Left hindlimb (tissue), 1 donor: Measurements from ENCODE around the gene RHO.

Experiments used
- DNase-seq: peaks from one replicate; pipeline ENCODE4 v3.0.0-alpha.2; 2018

The RHO gene

DNA sequence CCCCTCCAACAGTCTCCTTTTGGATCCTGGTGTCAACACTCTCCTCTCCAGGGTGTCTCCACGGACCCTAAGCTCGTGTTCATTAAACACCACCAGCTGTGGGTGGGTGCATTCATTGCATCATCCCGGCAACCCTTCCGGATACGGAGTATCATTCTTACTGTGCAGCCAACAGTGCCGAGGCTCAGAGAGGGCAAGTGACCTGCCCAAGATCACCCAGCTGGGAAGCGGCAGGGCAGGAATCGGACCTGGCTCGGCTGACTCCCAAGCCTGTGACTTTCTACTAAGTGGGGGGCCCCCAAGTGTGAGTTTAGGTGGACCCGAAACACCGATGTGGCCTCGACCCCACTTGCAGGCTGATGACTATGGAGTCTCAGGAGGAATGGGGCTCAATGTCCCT is 34.9 kb downstream of the RHO start:
- no peak for DNase-seq

DNA sequence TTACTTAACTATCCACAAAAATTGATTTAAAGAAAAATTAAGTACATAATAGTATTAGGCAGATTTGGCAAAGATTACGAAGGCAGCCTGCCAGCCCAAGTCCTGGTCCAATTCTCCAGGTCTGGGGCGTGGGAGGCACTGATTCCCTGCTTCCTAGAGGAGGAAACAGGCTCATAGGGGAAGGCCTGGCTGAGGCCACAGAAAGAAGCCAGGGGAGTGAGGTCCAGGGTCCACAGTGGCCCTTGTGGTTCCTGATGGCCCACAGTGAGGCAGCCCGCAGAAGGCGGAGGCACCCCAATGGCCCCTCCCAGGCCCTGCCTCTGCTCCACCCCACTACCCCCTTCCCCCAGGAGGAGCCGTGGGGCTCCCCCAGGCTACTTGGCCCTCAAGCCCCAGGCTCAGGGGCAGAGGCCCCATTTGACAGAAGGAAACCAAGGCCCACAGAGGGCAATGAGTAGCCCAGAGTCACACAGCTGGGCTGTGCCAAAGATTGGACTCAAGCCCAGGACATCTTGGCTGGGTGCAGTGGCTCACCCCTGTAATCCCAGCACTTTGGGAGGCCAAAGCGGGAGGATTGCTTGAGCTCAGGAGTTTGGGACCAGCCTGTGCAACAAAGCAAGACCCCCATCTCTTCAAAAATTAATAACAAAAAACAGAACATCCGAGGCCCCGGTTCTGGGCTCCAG is 35.6 kb downstream of the RHO start:
- no peak for DNase-seq

DNA sequence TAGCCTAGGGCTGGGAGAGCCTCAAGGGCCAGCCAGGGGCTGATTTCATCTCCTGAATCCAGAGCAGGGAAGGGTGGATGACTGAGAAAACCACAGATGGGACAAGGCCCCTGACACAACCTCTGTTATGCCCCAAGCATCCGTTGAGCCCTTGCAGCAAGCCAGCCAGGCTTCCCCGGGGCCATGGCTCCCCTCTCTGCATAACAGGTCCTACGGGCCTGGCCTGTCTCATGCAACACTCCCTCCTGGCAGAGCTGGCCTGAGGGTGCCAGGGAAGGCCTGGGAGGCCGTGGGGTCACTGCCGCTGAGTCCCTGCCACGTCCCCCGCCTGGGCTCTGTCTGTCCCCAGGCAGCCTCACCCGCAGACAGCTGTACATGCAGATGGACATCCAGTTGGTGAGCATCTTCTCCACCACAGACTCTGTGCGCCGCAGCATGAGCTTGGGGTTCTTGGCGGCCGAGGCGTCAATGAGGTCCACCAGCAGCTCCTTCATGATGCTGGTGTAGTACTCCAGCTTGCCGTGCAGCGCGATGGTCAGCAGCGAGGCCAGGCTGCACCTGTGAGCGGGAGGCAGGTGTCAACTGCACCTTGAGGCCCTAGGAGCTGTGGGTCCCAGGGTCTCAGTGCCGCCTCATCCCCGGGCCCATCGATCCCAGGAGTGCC is 36.7 kb downstream of the RHO start:
- no peak for DNase-seq

DNA sequence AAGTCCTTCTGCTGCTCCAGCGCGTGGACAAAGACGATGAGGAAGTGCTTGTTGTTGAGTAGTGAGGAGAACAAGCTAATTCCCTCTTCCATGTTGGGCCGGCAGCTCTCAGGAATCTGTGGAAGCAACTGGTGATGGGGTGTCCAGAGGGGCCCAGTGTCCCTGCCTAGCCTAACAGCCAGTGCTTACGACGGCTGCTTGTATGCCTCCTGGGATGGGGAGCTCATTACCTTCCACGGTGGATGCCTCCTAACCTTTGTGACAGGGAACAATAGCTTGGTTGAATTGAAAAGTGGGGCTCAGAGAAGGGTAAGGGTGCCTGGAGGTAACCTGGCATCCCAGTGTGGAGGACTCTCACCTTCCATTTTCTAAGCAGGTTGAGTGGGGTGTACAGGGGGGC is 37.5 kb downstream of the RHO start:
- no peak for DNase-seq

DNA sequence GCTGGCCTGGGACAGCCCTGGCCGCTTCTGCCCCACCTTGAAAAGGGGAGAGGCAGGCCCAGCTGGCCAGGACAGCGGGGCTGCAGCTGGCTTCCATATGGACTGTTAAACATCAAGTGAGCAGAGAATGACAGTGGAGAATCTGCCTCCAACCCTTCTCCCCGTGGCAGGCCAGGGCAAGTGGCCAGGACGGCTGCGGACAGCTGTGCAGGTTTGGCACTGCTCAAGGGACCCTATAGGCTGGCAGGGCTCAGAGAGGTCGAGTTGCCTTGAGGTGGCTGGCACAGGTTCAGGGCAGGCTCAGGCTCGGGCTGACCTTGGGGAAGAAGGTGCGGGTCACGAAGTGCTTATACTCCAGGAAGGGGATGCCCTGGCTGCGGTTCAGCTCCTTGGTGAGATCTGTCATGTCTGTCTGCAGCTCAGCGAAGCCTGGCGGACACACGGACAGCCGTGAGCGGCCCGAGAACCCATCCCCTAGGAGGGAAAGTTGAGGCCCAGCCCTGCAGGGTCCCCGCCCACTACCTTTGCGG is 38.8 kb downstream of the RHO start:
- peak; percentile 75 for DNase-seq

DNA sequence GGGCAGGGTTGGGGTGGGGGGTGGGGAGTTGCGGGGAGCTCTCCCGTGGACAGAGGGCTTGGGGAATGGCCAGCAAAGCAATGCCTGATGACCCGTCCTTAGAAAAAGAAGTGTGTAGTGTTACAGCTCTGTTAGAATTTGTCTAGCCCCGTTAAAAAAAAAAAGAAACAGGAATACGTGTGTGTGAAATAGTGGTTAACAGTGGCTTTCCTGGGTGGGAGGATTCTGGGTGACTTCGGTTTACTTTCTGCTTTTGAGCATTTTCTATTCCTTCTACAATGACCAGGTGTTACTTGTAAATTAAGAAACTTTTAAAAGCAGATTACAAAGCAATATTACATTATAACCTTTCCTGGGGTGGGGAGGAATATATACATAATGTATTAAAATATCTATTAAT is 39.5 kb downstream of the RHO start:
- DNase-seq: no peak

DNA sequence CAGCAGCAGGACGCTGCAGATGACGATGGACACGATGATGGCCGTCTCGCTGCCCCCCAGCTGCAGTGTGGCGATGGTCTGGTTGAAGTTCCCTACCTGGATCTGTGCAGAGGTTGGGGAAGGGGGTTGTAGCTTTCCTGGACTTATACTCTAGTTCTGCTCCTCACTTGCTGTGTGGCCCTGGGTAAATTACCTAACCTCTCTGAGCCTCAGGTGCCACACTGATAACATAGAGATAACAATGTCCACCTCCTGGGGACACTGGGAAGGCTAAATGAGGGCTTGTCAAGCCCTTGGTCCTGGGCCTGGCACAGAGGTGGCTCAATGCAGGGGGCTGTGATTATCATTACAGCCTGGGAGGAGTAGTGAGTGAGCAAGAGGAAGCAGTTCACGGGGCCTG is 41.4 kb downstream of the RHO start:
- DNase-seq: no peak

DNA sequence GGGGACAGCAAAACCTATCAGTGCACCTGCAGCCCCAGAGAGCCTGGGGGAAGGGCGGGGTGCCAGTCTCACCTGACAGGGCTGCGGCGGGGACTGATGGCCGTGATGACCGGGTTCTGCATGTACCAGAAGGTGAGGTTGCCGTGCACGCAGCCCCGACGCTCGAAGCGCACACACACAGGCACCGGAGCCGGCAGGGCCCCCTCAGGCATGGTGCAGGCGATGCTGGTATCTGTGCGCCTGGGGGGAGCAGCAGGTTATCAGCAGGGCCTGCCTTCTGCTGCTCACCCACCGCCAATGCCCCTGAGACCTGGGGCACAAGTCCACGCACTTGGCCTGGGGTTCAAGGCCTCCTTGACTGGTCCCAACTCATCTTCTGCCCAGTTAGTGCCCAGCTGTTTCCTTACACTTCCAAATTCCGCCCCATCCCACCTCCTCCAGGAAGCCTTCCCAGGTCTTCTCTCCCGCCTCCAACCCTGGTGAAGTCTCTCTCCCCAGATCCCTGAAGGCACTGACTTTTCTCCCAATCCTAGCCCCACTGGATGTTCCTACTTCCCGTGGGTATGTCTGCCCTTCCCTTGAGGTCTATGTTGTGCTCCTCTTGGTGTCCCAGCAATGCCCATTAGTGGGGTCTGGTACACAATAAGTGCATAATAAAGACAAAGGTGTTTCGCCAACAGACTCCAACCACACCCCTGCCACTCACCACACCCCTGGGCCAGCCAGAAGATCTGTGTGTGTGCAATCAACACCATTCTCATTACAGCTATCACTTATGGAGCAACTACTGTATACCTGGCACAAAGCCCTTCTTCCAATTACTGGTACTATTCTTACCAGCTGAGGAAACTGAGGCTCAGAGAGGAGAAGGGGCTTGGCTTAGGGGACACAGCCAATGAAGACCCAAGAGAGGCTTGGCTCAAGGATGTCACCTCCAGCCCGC is 43.4 kb downstream of the RHO start:
- DNase-seq: no peak

DNA sequence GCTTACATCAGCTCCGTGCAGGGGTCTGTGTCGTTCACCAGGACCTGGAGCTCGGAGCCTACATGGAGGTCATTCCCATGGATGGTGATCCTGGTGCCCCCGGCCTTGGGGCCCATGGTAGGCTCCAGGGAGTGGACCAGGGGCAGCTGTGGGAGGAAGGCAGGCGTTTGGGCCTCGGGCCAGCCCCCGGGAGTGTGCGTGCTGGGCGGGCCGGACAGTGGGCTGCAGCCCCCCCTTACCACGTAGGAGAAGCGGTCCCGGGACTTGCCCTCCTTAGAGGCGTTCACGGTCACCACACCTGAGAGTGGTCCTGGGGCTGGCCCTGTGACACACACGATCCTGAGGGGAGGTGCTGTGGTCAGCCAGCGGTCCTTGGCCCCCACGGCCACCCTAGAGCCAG is 44.2 kb downstream of the RHO start:
- no peak for DNase-seq

DNA sequence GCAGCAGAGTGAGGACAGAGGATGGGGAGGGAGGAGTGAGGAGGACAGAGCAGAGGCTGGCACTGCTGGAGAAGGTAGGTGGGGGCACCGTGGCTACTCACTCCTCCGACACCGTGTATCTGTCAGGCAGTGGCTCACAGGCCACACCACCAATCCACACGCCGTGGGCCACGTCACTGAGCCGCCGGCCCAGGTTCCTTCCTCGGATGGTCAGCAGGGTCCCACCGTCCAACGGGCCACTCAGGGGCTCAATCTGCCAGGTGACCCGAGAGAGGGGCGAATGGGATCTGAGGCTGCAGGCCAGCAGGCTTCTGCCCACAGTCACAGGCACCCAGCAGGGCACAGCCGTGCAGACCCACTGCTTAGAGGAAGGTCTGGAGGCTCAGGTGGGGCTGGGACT is 45.1 kb downstream of the RHO start:
- no peak for DNase-seq

DNA sequence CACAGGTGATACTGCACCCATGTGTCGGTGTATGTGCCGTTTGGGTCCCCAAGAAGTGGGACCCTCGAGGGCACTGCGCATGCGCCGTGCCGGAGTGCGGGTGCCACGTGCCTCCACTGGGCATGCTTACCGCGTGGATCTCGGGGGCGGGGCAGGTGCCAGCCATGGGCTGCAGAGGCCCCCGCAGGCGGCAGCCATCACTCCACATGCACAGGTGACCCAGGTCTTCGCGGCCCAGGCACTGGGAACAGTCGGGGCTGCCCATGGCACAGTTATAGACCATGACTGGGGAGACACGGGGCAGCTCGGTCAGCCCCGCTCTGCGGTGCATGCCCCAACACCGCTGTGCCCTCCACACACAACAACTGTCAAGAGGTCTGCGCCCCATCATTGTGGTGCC is 45.8 kb downstream of the RHO start:
- no peak for DNase-seq

DNA sequence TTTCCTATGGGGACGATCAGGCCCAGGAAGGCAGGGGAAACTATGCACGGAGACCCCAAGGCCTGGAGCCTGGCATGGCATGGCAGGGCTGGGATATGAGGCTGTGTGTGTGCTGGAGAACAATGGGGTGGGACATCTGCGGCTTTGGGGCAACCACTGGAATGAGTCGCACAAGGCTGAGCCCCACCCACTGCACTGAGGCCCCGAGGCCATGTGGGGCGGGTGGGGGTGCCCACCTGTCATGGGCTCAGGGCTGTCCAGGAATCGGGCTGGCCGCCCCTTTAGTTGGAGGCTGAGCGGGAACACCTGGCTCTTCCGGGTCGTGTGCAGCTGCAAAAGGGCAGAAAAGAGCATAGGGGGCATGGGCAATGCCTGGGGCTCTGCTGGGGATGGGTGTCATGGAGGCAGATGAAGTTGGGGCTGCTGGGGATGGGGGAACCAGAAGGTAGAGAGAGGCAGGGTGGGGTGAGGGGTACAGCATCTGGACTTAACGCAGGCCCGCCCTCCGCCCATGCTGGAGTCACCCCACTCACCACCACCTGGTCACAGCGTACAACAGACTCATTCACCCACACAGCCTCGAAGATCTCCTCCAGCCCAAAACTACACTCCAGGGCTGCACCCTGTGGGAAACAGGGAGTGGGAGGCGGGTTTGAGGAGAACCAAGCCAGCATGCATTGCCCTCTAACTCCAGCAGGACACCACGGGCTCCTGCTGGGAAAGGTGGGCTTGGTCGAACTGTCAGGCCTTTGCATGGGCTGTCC is 47.0 kb downstream of the RHO start:
- DNase-seq: no peak

DNA sequence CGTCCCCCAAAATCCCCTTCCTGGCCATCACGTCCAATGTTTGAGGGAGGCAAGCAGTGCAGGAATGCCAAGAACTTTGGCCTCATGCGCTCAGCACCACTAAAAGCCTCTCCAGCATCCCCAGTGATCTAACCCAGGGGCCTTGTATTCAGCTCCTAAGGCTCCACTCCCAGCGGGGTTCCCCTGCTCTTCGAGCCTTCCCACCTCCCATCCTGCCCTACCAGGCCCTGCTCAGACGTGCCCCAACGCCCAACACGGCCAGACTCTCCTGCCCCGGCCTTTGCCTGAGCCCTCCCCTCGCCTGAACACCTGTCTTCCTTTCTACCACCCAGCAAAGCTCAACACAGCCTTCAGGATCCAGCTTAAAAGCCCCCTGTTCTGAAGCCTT is 47.6 kb downstream of the RHO start:
- no peak for DNase-seq

DNA sequence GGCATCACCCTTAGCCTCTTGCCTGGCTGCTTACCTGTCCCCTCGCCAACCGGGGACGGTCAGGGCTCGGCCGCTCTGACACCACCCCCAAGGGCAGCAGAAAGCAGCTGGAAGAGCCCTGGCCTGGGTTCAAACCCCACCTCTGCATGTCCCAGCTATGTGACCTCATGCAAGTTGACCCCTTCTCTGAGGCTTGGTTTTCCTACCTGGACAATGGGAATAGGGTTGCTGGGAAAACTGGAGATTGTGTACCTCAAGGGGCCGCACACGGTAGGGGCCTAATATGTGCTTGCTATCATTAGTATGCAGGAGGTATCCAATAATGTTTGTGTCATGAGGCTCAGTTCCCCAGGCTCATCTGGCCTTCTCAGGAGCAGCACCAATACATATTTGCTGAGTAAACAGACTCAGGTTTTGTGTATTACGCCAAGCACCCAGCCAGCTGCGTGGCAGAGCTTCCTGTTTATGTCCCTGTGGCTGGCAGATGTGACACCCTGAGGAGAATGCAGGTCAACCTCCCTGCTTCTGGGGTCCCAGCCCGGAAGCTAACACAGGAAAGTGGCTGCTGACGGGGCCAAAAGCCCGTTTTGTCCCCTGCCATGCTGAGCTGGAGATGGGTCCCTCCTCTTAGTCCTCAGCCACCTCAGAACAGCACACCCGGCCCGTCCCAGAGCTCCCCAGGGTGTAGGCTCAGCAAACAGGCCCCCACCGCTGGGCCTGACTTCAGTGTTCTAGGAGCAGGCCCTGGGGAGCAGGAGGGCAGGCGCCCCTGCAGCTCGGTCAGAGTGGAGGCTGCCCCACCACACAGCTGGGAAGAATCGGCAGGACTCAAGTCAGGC is 48.3 kb downstream of the RHO start:
- no peak for DNase-seq

DNA sequence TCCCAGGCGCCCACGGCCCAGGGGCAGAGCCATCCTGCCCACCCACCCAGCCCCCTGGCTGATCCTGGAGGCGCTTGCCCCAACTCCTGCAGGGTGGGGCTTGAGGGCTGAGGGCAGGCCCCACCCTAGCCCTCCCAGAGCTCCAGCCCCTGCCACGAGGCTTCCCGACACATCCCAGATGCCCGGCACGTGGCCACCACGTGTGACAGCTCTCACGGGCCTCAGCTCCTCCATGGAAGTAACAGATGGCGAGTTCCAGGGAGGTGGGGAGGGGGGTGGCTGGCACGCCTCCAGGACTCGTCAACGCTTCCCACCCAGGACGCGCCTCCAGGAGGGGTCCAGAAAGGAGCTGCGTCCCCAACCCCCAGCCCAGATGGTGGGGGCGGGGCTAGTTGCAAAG is 48.9 kb downstream of the RHO start:
- peak; percentile 78 for DNase-seq

DNA sequence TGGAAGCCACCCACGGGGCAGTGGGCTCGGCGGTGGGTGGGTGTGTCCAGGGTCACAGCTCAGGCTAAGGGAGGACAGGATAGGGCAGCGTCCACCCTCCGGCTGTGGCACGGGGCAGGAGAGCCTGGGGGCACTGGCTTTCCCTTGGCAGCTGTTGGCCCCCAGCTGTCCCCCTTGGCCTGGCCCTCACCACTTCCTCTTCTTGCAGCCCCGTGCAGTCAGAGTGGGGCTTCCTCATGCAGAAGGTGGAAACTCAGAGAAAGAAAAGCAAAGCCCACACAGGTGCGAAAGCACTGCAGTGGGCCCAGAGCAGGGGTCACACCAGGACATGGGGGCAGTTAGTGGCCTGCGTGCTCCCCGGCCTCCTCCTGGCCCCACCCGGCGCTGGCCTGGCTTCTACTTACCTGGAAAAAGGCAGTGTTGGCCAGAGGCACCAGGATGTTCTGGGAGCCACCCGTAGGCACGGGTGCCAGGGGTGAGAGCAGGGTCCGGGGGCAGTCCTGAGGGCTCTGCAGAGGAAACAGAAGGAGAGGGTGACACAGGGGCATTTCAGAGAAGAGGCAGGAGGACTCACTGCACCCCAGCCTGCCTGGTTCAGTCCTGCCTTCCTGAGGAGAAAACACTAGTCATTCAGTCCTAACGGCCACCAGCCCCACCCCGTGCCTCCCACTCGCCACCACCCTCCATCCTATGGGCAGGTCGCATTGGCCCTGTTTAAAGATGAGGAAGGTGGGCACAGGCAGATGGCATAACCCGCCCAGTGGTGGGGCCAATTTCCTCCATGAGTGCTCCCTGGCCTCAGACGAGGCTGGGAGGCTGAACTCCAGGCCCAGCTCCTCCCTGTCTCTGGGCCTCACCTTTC is 49.7 kb downstream of the RHO start:
- no peak for DNase-seq

DNA sequence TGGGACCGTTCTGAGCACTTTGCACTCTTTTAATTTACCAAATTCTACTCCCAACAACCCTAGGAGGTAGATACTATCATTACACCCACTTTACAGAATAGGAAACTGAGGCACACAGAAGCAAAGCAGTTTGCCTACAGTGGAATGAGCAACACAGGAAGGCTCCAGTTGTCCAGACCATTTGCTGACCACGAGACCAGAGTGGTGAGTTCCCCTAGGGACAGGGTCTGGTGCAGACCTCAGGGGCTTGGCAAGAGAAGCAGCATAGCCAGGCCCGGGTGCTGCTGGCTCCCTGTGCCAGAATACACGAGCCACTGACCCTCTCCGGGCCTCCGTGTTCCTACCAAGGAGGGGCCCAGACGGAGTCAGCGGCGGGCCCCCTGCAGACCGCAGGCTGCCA is 51.6 kb downstream of the RHO start:
- no peak for DNase-seq

DNA sequence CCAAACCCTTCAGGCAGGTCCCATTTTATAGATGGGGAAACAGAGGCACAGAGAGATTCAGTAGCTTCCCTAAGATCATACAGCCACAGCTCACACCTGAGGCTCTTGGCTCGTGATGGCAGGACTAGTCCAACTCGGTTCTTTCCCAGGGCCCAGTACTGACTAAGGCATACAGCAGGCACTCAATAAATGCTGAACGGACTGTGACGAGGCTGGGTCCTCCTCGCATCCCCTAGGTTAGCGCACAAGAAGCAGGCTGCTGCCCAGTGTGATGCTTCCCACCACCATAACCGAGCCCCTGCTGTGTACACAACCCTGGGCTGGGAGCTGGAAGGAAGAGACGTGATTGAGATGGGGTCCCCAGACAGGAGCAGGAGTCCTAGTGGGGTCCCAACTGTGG is 53.2 kb downstream of the RHO start:
- no peak for DNase-seq

DNA sequence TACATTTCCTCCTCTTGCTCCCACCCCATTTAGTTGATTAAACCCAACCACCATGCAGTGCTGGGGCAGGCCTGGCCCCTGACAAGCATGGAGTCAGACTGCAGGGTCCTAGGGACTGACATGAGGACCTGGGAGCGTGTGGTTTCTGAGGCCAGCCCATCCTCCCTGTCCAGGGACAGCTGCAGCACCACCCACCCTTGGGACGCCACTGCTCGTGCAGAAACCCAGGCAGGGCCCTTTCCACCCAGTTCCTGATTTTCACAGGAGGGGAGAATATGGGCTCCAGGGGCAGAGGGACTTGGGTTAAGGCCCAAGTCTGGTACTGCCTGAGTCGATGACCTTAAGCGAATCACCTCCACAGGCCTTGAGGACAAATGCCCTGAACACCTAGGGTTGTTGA is 54.4 kb downstream of the RHO start:
- DNase-seq: no peak

DNA sequence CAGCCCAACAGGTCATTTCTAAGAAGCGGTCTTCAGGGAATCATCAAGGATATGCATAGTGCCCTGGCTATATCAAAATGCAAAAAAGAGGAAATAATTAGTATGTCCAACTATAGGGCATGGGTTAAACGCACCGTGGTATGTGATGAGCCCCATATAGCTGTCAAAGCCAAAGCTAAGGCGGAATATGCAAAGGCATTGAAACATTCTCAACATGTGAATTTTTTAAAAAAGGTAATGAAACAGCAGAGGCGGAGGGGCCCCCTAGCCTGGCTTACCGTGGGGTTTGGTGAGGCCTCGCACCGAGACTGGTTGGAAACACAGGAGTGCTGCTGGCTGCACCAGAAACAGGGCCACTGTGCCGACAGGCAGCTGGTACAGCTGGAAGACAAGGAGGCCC is 54.9 kb downstream of the RHO start:
- DNase-seq: no peak

DNA sequence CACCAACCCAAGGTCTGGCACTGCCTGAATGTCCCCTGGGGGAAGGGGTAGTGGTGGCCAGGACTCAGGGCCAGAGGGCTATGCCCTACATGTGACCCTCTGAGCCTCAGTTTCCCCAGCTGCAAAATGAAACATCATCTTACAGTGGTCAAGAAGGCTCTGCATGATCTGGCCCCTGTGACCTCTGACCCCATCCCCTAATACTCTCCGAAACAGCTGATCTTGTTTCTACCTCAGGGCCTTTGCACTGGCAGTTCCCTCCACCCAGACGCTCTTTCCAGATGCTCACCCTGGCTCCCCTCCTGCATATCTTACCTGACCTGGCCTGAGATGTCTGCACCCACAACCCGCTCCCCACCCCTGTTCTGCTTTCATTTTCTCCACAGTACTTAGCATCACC is 56.2 kb downstream of the RHO start:
- no peak for DNase-seq
